Esophagus squamous epithelium (tissue), 4 donors: ENCODE measurements around the gene GLB1L2.

ENCODE experiments used
- POLR2A ChIP-seq, 4 donors: fragments of 450-650 bp; IDR thresholded peaks; one replicate each; pipeline ENCODE4 v1.6.1; 2017; ENCODE audit warnings: antibody characterized with exemption in 4 of 4, mild to moderate bottlenecking in 4 of 4, moderate library complexity in 3 of 4
- TF ChIP-seq, protein P1 (sequence below), 6 experiments: fragments of 450-650 bp in 4 of 6; fragments of 200-600 bp in 2 of 6; sonication (generic) in 2 of 6; IDR thresholded peaks; one replicate each; pipeline ENCODE4 v1.5.1; 2016 to 2019; ENCODE audit warnings: antibody characterized with exemption in 6 of 6, mild to moderate bottlenecking in 4 of 6, moderate library complexity in 4 of 6

DNA sequence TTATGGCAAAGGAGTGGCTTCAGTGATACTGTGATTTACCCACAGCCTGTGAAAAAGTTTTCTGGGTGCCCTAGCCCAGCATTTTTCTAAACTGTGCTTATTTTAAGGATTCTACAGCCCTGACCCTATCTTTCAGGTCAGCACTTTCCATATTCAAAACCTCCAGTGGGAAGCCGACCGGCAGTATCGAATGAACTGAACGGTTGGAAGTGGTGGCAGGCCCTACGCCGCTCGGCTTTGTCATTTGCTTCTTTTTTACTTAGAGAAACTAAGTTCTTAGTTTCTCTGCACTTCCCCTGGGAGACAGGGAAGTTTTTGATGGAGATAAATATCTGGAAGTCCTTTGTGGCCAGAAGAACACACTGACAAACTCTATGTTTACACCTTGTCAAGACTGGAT is 994 bp downstream of the GLB1L2 start:
- TF ChIP-seq, protein P1, sequence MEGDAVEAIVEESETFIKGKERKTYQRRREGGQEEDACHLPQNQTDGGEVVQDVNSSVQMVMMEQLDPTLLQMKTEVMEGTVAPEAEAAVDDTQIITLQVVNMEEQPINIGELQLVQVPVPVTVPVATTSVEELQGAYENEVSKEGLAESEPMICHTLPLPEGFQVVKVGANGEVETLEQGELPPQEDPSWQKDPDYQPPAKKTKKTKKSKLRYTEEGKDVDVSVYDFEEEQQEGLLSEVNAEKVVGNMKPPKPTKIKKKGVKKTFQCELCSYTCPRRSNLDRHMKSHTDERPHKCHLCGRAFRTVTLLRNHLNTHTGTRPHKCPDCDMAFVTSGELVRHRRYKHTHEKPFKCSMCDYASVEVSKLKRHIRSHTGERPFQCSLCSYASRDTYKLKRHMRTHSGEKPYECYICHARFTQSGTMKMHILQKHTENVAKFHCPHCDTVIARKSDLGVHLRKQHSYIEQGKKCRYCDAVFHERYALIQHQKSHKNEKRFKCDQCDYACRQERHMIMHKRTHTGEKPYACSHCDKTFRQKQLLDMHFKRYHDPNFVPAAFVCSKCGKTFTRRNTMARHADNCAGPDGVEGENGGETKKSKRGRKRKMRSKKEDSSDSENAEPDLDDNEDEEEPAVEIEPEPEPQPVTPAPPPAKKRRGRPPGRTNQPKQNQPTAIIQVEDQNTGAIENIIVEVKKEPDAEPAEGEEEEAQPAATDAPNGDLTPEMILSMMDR (IDR thresholded peaks at IDR 0.05) = no peak
- no peak for TF ChIP-seq POLR2A (IDR thresholded peaks at IDR 0.05)
